HepG2 (cell line): ENCODE measurements around the gene ELP4. TPM values are rescaled to one million over a fixed set of nuclear protein-coding genes. Genes with fewer than 3 reads are reported as not detected.

ENCODE experiments used
- ATAC-seq: fragments of 200-7000 bp; cut with Tn5 transposase; 3 replicates; pipeline ENCODE4 v1.9.1; 2020; ENCODE audit warnings: mild to moderate bottlenecking, moderate library complexity
- BruUV-seq: library from RNA; stranded (reverse); fragments of 400-500 nt; replicated peaks from 2 replicates; lab custom pipeline; 2021; lab: Mats Ljungman, UMichigan
- CTCF ChIA-PET: fragments of 300-600 bp; formaldehyde crosslinking; extraction: SDS; loops from one replicate; lab custom pipeline; 2021; ENCODE audit warnings: low total read pairs, inconsistent platforms, low intra/inter-chr PET ratio; lab: Yijun Ruan, JAX
- POLR2A ChIA-PET: fragments of 350-600 bp; sonication (Branson Sonifier 250); formaldehyde crosslinking; loops from one replicate; lab custom pipeline; 2020; ENCODE audit warnings: antibody characterized with exemption, inconsistent platforms; lab: Yijun Ruan, JAX
- DNase-seq: peaks from one replicate; pipeline ENCODE4 v3.0.0-alpha.2; 2015; ENCODE audit warnings: low spot score
- FAIRE-seq: peaks from 3 replicates; lab custom pipeline; 2011; peaks lifted over from hg19 to GRCh38; lab: Jason Lieb, UNC
- H2AFZ ChIP-seq: one replicate; pipeline ENCODE4 v1.6.1; 2011; ENCODE audit warnings: low read length, inconsistent platforms
- H3K27ac ChIP-seq: fragments of 300-600 bp; 3 replicates; pipeline ENCODE4 v1.8.0; 2011; ENCODE audit warnings: mixed run types, mild to moderate bottlenecking, mixed read lengths, low read length, inconsistent platforms; ENCODE audit not compliant: insufficient read depth; ENCODE audit errors: extremely low read length
- H3K27me3 ChIP-seq, 2 experiments: fragments of 200-600 bp in 1 of 2; 2 replicates in 1 of 2; 3 replicates in 1 of 2; pipeline versions ENCODE4 v1.6.0 to v1.8.0; 2011; ENCODE audit warnings: low read length in 2 of 2, mild to moderate bottlenecking in 2 of 2, moderate library complexity in 2 of 2, inconsistent platforms in 1 of 2; ENCODE audit not compliant: insufficient read depth in 2 of 2, control insufficient read depth in 1 of 2
- H3K36me3 ChIP-seq, 2 experiments: fragments of 200-600 bp in 1 of 2; replicated peaks in 1 of 2; 2 replicates in 1 of 2; 3 replicates in 1 of 2; pipeline versions ENCODE4 v1.5.1 to v1.8.0; 2011; ENCODE audit warnings: low read length in 2 of 2, inconsistent platforms in 1 of 2; ENCODE audit not compliant: insufficient read depth in 2 of 2, control insufficient read depth in 1 of 2
- H3K4me1 ChIP-seq: 2 replicates; pipeline ENCODE4 v1.5.1; 2012; ENCODE audit warnings: low read length, inconsistent platforms; ENCODE audit not compliant: insufficient read depth
- H3K4me2 ChIP-seq: 2 replicates; pipeline ENCODE4 v1.6.0; 2011; ENCODE audit warnings: low read depth, low read length, inconsistent platforms
- H3K4me3 ChIP-seq, 3 experiments: fragments of 200-600 bp in 1 of 3; sonication (generic), shearing (Covaris generic) in 1 of 3; replicated peaks in 1 of 3; 2 replicates each; pipeline ENCODE4 v1.5.1; 2011 to 2016; ENCODE audit warnings: low read length in 3 of 3, inconsistent platforms in 2 of 3, low read depth in 2 of 3, mild to moderate bottlenecking in 2 of 3, control low read depth in 1 of 3, mixed read lengths in 1 of 3; ENCODE audit not compliant: insufficient read depth in 1 of 3
- H3K79me2 ChIP-seq: one replicate; pipeline ENCODE4 v1.6.1; 2011; ENCODE audit warnings: low read length, inconsistent platforms; ENCODE audit not compliant: insufficient read depth
- H3K9ac ChIP-seq: 2 replicates; pipeline ENCODE4 v1.6.0; 2011; ENCODE audit warnings: mild to moderate bottlenecking, low read depth, low read length, inconsistent platforms; ENCODE audit not compliant: insufficient read depth
- H3K9me3 ChIP-seq: 2 replicates; pipeline ENCODE4 v1.5.1; 2012; ENCODE audit warnings: mild to moderate bottlenecking, low read length
- H4K20me1 ChIP-seq: 2 replicates; pipeline ENCODE4 v1.6.0; 2011; ENCODE audit warnings: inconsistent platforms, mild to moderate bottlenecking, low read length, moderate library complexity; ENCODE audit not compliant: insufficient read depth
- IKZF4 ChIP-seq: sonication (generic); formaldehyde crosslinking; IDR thresholded peaks from 2 replicates; pipeline ENCODE4 v1.5.1; 2020; ENCODE audit warnings: borderline replicate concordance, mild to moderate bottlenecking, low read depth, missing genetic modification reagents; ENCODE audit errors: not compliant biosample characterization
- JUN ChIP-seq: sonication (generic); formaldehyde crosslinking; IDR thresholded peaks from 2 replicates; pipeline ENCODE4 v1.4.0; 2020; ENCODE audit warnings: mild to moderate bottlenecking, missing genetic modification reagents
- MAFK ChIP-seq, 2 experiments: IDR thresholded peaks in 1 of 2; conservative IDR thresholded peaks in 1 of 2; 2 replicates each; pipeline ENCODE4 v1.6.1; 2011; ENCODE audit warnings: improper control_type of control experiment in 2 of 2, low read length in 2 of 2
- PITX1 ChIP-seq: sonication (generic); formaldehyde crosslinking; IDR thresholded peaks from 2 replicates; pipeline ENCODE4 v1.5.1; 2020; ENCODE audit warnings: mild to moderate bottlenecking, missing genetic modification reagents
- RARG ChIP-seq: sonication (generic); formaldehyde crosslinking; IDR thresholded peaks from 2 replicates; pipeline ENCODE4 v1.4.0; 2020; ENCODE audit warnings: low read depth, mild to moderate bottlenecking, missing genetic modification reagents
- U2AF2 ChIP-seq: fragments of 200-400 bp; formaldehyde crosslinking; IDR thresholded peaks from 2 replicates; pipeline ENCODE4 v1.6.1; 2017; ENCODE audit warnings: low read depth, mild to moderate bottlenecking, low read length
- YEATS2 ChIP-seq: sonication (generic); formaldehyde crosslinking; IDR thresholded peaks from 2 replicates; pipeline ENCODE4 v1.4.0; 2020; ENCODE audit warnings: missing genetic modification reagents, borderline replicate concordance
- ZNF282 ChIP-seq: fragments of 450-650 bp; IDR thresholded peaks from 2 replicates; pipeline ENCODE4 v1.6.1; 2018; ENCODE audit not compliant: partially characterized antibody
- ZNF605 ChIP-seq: sonication (generic); formaldehyde crosslinking; IDR thresholded peaks from 2 replicates; pipeline ENCODE4 v1.8.0; 2022; ENCODE audit warnings: mild to moderate bottlenecking, missing genetic modification reagents
- ZNF766 ChIP-seq: sonication (generic); formaldehyde crosslinking; IDR thresholded peaks from 2 replicates; pipeline ENCODE4 v1.5.0; 2020; ENCODE audit warnings: missing genetic modification reagents, borderline replicate concordance
- WGBS: methylation state at CpG from one replicate; pipeline ENCODE4 v1.1.6; 2017; ENCODE audit warnings: low lambda C conversion rate; 5-methylcytosine and 5-hydroxymethylcytosine counted together
- in situ Hi-C: cut with HindIII; loops from 2 replicates; pipeline ENCODE4 v1.10.0; 2017; ENCODE audit warnings: low pct_unique_long_range_greater_than_20kb; ENCODE audit not compliant: extremely low pct_ligation_motif_present
- intact Hi-C: fragments of 100-400 bp; cut with micrococcal nuclease; formaldehyde crosslinking; loops from one replicate; pipeline ENCODE4 v1.10.0; 2022; ENCODE audit not compliant: unreplicated experiment
- polyA plus RNA-seq, 8 experiments: library from polyadenylated mRNA; depleted of rRNA in 3 of 8; stranded (reverse) in 7 of 8; unstranded in 1 of 8; fragments of >200 nt; fragmentation: Illumina TruSeq in 4 of 8; extraction: Trizol in 4 of 8; gene quantifications; 2 replicates each; pipeline versions ENCODE4 v1.2.1 to v1.2.3, GENCODE V29; 2011 to 2016; ENCODE audit warnings: low read depth in 4 of 8, missing spikeins in 1 of 8, mixed read lengths in 1 of 8; ENCODE audit not compliant: insufficient read depth in 1 of 8
- total RNA-seq, 5 experiments: library from RNA; depleted of rRNA; stranded (reverse); fragments of >200 nt; fragmentation: Illumina TruSeq; extraction: Trizol; gene quantifications; 2 replicates each; pipeline ENCODE4 v1.2.3, GENCODE V29; 2016; ENCODE audit warnings: low read depth in 1 of 5
- TF ChIP-seq, protein P1 (sequence below): sonication (generic); formaldehyde crosslinking; IDR thresholded peaks from 2 replicates; pipeline ENCODE4 v1.4.0; 2020; ENCODE audit warnings: mild to moderate bottlenecking, missing genetic modification reagents
- TF ChIP-seq, protein P2 (sequence below): sonication (generic); formaldehyde crosslinking; IDR thresholded peaks from 2 replicates; pipeline ENCODE4 v1.4.0; 2020; ENCODE audit warnings: missing genetic modification reagents
- TF ChIP-seq, protein P3 (sequence below): sonication (generic); formaldehyde crosslinking; IDR thresholded peaks from 2 replicates; pipeline ENCODE4 v1.8.1; 2023; ENCODE audit warnings: mild to moderate bottlenecking, missing genetic modification reagents
- TF ChIP-seq, protein P4 (sequence below): sonication (generic); formaldehyde crosslinking; IDR thresholded peaks from 2 replicates; pipeline ENCODE4 v1.5.1; 2020; ENCODE audit warnings: mild to moderate bottlenecking, missing genetic modification reagents
- TF ChIP-seq, protein P5 (sequence below): sonication (generic); formaldehyde crosslinking; IDR thresholded peaks from 2 replicates; pipeline ENCODE4 v1.4.0; 2020; ENCODE audit warnings: mild to moderate bottlenecking, missing genetic modification reagents

The ELP4 gene
- total and polyA plus RNA-seq, 2 of the 13 experiments (the other 11 are each of a cell fraction or from before 2014, with no cell fraction given) = 12.8 to 19.1 TPM

DNA sequence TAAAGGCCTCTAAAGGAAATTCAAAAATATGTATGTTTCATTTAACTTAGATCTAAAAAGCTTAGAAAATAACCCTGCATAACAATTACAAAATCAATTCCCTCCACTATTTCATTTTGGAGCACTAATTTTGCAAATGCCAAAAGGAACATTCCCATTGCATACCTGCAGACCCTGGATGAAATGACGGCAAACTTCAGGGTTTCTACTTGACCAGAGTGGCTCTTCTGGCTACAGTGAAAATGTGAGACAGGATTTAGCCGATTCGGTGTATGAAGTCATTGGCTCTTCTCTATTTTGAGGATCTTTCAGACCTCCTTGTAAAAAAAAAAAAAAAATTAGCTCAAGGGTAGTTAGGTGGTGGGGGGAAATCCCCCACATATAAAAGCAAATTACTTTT lies 257.5 kb downstream of the ELP4 start:
- no peak overlapping the region for H3K4me2 ChIP-seq
- H3K9ac ChIP-seq = no peak overlapping the region
- POLR2A ChIA-PET = no interaction called here
- ATAC-seq = no peak
- no peak overlapping the region for H2AFZ ChIP-seq
- no peaks in the 10 kb centered on the region for H3K27me3 ChIP-seq
- no peak for DNase-seq
- CTCF ChIA-PET = no interaction called here
- 99% methylated on average over 3 of the region's 3 CpGs for WGBS
- H4K20me1 ChIP-seq = no peaks in the 10 kb centered on the region
- TF ChIP-seq PITX1 (no peak), ZNF282 (no peak), JUN (CRISPR knock-in tag) (no peak), YEATS2 (CRISPR knock-in tag) (no peak), RARG (CRISPR knock-in tag) (no peak)
- TF ChIP-seq, protein P1, sequence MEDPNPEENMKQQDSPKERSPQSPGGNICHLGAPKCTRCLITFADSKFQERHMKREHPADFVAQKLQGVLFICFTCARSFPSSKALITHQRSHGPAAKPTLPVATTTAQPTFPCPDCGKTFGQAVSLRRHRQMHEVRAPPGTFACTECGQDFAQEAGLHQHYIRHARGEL = no peak
- in situ Hi-C loops (no loop called here), intact Hi-C loops (no loop called here)
- no peak overlapping the region for H3K4me3 ChIP-seq
- no peaks in the 10 kb centered on the region for H3K36me3 ChIP-seq
- no TSS peak for BruUV-seq
- no peaks in the 10 kb centered on the region for H3K79me2 ChIP-seq
- H3K9me3 ChIP-seq = no peaks in the 10 kb centered on the region
- H3K4me1 ChIP-seq = no peaks in the 10 kb centered on the region
- no peak for FAIRE-seq
- no peak overlapping the region for H3K27ac ChIP-seq

DNA sequence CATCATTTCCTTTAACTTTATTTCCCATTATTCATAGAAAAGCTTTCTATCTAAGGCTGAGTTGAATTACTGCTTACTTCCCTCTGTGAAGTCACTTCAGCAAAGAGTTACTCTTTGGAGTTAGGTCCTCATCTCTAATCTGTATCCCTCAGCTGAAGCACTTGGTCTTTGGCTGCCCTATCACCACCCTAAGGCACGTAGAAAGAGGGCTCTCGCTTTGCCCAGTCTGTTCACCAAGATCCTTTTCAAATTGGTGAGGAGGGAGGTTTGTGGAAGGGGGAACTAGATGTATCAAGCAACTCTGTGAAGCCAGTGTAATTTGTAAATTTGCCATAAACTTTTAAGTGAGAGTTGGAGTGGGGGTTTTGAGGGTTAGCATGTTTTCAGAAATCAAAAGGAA lies 258.1 kb downstream of the ELP4 start:
- Histone ChIP-seq H3K36me3 (no peaks in the 10 kb centered on the region), H3K27ac (no peak overlapping the region), H3K4me1 (no peaks in the 10 kb centered on the region), H3K9me3 (no peaks in the 10 kb centered on the region), H3K4me2 (no peak overlapping the region), H3K9ac (no peak overlapping the region), H3K79me2 (no peaks in the 10 kb centered on the region), H4K20me1 (no peaks in the 10 kb centered on the region), H2AFZ (no peak overlapping the region), H3K4me3 (no peak overlapping the region), H3K27me3 (no peaks in the 10 kb centered on the region)
- DNase-seq (no peak), ATAC-seq (no peak), FAIRE-seq (no peak)
- CTCF ChIA-PET = no interaction called here
- POLR2A ChIA-PET = no interaction called here
- BruUV-seq = no TSS peak
- in situ Hi-C loops (no loop called here), intact Hi-C loops (no loop called here)
- 100% methylated on average over 2 of the region's 2 CpGs for WGBS
- TF ChIP-seq, protein P2, sequence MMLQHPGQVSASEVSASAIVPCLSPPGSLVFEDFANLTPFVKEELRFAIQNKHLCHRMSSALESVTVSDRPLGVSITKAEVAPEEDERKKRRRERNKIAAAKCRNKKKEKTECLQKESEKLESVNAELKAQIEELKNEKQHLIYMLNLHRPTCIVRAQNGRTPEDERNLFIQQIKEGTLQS (CRISPR knock-in tag) = no peak
- TF ChIP-seq ZNF766 (CRISPR knock-in tag) (no peak), MAFK (conservative IDR thresholded peaks at IDR 0.05 in 1 of 2, IDR thresholded peaks at IDR 0.05 in 1 of 2; ENCODE audit: low read length in 2 of 2) (no peak), ZNF605 (CRISPR knock-in tag) (no peak), IKZF4 (CRISPR knock-in tag) (no peak), U2AF2 (no peak)
- TF ChIP-seq, protein P3, sequence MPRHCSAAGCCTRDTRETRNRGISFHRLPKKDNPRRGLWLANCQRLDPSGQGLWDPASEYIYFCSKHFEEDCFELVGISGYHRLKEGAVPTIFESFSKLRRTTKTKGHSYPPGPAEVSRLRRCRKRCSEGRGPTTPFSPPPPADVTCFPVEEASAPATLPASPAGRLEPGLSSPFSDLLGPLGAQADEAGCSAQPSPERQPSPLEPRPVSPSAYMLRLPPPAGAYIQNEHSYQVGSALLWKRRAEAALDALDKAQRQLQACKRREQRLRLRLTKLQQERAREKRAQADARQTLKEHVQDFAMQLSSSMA (CRISPR knock-in tag) = no peak
- TF ChIP-seq, protein P4, sequence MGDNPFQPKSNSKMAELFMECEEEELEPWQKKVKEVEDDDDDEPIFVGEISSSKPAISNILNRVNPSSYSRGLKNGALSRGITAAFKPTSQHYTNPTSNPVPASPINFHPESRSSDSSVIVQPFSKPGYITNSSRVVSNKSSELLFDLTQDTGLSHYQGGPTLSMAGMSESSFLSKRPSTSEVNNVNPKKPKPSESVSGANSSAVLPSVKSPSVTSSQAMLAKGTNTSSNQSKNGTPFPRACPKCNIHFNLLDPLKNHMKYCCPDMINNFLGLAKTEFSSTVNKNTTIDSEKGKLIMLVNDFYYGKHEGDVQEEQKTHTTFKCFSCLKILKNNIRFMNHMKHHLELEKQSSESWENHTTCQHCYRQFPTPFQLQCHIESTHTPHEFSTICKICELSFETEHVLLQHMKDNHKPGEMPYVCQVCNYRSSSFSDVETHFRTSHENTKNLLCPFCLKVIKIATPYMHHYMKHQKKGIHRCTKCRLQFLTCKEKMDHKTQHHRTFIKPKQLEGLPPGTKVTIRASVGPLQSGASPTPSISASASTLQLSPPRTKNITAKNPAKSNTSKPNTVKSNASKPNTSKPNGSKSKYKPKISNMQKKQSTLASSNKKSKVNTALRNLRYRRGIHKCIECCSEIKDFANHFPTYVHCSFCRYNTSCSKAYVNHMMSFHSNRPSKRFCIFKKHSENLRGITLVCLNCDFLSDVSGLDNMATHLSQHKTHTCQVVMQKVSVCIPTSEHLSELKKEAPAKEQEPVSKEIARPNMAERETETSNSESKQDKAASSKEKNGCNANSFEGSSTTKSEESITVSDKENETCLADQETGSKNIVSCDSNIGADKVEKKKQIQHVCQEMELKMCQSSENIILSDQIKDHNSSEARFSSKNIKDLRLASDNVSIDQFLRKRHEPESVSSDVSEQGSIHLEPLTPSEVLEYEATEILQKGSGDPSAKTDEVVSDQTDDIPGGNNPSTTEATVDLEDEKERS (CRISPR knock-in tag) = no peak
- TF ChIP-seq, protein P5, sequence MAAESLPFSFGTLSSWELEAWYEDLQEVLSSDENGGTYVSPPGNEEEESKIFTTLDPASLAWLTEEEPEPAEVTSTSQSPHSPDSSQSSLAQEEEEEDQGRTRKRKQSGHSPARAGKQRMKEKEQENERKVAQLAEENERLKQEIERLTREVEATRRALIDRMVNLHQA (CRISPR knock-in tag) = no peak
